KOPT-K1 (cell line): ENCODE data around the gene CCNT1.
"Not testable (repeated sequence)": the region's sequence is repeated elsewhere in the genome, so short reads cannot be mapped to it uniquely, and the experiment has no call there.

Experiments
- H3K27ac ChIP-seq: fragments of 200-600 bp; sonication (generic); 2 replicates; pipeline ENCODE4 v1.5.1; 2016; ENCODE audit warnings: antibody characterized with exemption, mild to moderate bottlenecking, low read depth, low read length; ENCODE audit not compliant: poor library complexity, severe bottlenecking
- H3K36me3 ChIP-seq: fragments of 200-600 bp; sonication (generic); 2 replicates; pipeline ENCODE4 v1.5.1; 2017; ENCODE audit warnings: antibody characterized with exemption, mild to moderate bottlenecking, low read length, moderate library complexity; ENCODE audit not compliant: insufficient read depth
- H3K9me3 ChIP-seq: fragments of 200-600 bp; sonication (generic); 2 replicates; pipeline ENCODE4 v1.5.1; 2017; ENCODE audit warnings: antibody characterized with exemption, low read length, mild to moderate bottlenecking; ENCODE audit not compliant: insufficient read depth, poor library complexity, severe bottlenecking

The CCNT1 gene

DNA sequence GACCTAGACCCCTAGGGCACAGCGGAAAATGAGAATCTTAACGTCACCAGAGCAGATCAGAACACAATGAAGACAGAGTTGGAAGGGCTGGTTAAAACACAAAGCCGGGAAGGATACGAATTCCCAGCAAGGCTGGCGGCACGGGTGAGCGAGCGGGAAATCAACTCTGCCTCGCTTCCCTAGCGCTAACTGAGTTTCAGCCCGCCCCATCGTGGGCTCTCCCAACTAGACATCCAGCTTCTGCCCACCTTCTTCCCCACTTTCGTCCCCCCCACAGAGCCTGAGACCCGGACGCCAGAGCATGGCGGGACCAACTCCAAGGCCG is 377 bp downstream of the CCNT1 start:
- Histone ChIP-seq H3K27ac (peak overlapping the region; percentile 87), H3K36me3 (peaks cover 42% of the 10 kb centered on the region), H3K9me3 (peaks cover 14% of the 10 kb centered on the region)

DNA sequence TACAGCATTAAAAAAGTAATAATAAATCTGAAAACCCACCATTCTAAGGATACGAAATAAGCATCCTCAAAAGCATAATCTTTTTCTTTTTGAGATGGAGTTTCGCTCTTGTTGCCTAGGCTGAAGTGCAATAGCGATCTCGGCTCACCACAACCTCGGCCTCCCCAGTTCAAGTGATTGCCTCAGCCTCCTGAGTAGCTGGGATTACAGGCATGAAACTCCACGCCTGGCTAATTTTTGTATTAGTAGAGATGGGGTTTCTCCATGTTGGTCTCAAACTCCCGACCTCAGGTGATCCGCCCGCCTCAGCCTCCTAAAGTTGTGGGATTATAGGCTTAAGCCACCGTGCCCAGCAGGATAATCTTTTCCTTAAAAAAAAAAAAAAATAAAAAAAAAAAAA is 4.3 kb downstream of the CCNT1 start:
- no peak overlapping the region for H3K27ac ChIP-seq
- H3K36me3 ChIP-seq: peaks cover 80% of the 10 kb centered on the region
- H3K9me3 ChIP-seq: no peaks in the 10 kb centered on the region

DNA sequence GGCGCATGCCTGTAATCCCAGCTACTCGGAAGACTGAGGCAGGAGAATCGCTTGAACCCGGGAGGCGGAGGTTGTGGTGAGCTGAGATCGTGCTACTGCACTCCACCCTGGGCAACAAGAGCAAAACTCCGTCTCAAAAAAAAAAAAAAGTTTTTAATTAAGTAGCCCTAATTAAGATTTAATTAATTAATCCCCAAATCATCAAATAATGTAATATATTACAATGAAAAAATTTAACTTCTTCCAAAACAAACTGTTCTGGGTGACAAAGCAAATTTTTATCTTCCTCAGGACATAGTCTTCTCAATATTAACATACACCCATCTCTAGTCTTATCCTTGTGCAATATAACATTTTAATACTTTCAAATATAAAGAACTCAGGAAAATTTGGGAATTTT is 17.7 kb downstream of the CCNT1 start:
- not testable (repeated sequence) for H3K9me3 ChIP-seq, H3K27ac ChIP-seq
- H3K36me3 ChIP-seq: peaks cover 93% of the 10 kb centered on the region

DNA sequence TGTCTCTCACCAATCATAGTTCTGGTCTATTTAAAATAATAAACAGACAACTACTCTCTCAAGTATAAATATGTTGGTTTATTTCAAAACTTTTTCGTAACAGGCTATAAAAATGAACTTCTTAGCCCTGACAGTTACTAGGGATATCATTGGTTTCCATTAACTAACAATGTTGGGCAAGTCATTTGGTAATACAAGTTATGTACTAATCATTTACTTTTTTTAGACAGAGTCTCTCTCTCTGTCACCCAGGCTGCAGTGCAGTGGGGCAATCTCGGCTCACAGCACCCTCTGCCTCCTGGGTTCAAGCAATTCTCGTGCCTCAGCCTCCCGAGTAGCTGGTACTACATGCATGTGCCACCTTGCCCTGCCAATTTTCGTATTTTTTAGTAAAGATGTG is 19.9 kb downstream of the CCNT1 start:
- H3K9me3 ChIP-seq: no peaks in the 10 kb centered on the region
- peaks cover 93% of the 10 kb centered on the region for H3K36me3 ChIP-seq
- no peak overlapping the region for H3K27ac ChIP-seq

DNA sequence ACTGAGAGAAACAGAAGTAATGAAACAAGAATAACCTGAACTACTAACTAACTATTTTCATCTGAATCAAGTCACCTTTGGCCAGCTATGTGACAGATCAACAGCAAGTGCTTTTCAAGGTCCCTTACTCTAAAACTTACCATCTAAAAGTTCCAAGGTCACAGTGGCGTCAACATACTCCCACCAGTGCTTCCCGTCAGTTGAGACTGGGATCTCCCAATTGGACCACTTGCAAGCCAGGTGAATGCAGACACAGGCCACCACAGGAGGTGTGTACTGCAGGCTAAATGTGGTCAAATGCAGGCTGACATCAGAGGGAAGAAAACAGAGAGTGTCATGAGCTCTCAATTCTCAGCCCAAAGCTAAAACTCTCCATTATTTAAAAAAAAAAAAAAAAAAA is 20.6 kb downstream of the CCNT1 start:
- Histone ChIP-seq H3K27ac (no peak overlapping the region), H3K36me3 (peaks cover 97% of the 10 kb centered on the region), H3K9me3 (no peaks in the 10 kb centered on the region)

DNA sequence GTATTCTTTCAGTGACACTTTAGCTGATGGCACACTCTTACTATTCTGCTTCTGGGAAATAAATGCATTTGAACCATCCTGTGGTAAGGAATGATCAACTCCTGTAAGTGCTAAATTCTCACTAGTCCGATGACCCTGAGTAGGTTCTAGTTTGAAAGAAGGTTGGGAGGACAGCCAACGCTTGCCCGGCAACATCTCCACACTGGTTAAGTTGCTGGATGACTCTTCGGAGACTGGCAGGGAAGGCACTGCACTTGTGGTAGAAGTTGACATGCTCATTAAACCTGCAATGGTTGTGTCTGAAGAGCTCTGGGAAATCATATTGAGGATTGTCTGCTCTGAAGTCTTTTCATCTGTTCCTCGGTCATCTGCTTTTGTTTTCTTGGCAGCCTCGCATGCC is 22.5 kb downstream of the CCNT1 start:
- Histone ChIP-seq H3K27ac (no peak overlapping the region), H3K9me3 (no peaks in the 10 kb centered on the region), H3K36me3 (peaks cover 99% of the 10 kb centered on the region)

DNA sequence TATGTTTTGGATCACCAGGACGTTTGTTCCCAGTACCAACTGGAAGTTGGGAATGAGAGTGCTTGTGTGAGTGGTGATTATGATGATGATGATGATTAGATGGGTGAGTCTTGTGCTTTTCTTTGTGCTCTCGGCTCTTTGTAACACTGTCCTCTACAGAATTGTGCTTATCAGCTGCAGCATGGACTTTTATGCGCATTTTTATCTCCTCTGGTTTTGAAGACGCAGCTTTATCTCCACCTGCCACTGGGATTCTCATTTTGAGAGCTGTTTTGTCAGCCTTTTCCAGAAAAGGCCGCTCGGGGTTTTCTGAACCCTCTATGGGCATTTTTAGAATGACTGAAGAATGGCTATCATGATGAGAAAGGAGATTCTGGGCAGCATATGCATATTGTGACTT is 22.9 kb downstream of the CCNT1 start:
- Histone ChIP-seq H3K9me3 (no peaks in the 10 kb centered on the region), H3K36me3 (peaks cover 99% of the 10 kb centered on the region), H3K27ac (no peak overlapping the region)

DNA sequence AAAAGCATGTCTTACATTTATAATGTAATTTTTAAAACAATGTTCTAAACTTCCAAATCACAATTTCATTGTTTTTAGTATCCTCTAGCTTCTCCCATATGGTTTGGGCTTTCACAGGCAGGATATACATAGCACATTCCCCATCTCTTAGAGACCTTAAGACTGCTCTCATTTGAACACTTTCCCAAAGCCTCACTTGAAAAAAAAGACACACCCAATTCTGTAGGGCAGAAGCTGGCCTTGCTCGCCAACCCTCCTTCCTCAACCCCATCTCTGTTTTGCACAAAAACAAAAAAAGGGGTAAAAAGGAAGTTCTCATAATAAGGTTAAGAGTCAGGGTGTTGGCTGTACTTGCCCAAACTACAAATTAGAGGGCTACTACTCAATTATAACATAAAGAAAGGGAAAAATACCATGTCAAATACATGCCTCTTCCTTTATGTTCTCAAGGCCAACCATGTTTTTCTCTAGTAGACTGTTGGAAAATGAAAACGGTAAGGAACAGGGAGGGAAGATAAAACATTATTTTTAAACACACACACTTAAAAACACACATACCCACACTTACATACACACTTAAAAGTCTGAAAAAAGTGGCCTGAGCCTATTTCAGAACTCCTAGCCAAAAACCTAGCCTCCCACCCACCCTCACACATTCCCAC is 24.6 kb downstream of the CCNT1 start:
- H3K27ac ChIP-seq: no peak overlapping the region
- H3K9me3 ChIP-seq: no peaks in the 10 kb centered on the region
- H3K36me3 ChIP-seq: peaks cover 99% of the 10 kb centered on the region

DNA sequence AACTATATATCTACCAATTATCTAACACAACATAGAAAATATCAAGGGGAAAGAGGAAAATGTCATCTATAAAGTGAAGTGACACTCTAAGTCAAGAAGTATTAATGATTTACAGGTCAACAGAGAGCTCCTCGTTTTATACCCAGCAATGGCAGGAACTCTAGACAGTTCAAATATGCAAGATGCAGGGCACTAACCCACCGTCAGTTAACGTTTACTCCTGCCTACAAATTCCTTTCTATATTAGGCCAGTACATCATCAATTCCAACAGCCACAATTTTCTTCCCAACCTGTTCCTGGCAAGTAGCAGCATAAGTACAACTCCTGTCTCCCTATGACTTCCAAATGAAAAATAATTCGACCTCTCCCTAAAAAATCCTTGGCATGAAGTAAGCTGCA is 25.5 kb downstream of the CCNT1 start:
- H3K36me3 ChIP-seq: peaks cover 90% of the 10 kb centered on the region
- H3K9me3 ChIP-seq: no peaks in the 10 kb centered on the region
- H3K27ac ChIP-seq: no peak overlapping the region

DNA sequence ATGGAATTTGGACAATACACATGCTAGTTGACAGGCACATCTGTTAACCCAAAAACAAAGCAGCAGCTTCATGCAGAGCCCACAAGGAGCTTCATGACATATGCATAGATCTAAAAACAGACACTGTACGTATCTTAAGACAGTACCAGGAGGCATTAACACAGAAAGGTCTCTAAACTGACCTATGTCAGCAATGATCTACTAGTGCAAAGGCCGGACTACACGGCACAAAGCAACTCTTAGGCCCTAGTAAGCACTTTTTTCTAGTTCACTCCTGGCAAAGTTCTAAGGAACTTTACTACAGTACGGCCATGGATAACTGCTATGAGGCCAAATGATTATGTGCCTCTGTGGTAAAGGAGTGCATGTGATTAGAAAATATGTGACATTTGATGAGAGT is 26.1 kb downstream of the CCNT1 start:
- no peak overlapping the region for H3K27ac ChIP-seq
- peaks cover 85% of the 10 kb centered on the region for H3K36me3 ChIP-seq
- H3K9me3 ChIP-seq: no peaks in the 10 kb centered on the region

DNA sequence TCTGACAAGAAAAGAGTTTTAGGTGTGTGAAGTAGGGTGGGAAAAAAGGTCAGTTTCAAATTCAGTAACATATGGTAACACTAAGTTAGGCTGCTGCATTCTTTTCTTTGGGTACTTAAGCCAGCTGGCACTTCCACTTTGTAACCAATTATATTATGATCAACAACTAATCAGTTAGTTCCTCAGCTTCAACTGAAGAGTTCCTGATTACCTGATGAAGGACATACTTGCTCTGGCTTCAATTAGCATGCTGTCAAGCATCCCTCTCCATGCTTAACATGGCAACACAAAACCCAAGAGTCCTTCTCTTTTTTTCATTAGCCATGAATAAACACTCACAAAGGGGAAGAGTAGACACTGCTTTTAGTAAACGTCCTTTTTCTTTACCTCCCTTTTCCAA is 27.7 kb downstream of the CCNT1 start:
- H3K27ac ChIP-seq: no peak overlapping the region
- peaks cover 69% of the 10 kb centered on the region for H3K36me3 ChIP-seq
- no peaks in the 10 kb centered on the region for H3K9me3 ChIP-seq

DNA sequence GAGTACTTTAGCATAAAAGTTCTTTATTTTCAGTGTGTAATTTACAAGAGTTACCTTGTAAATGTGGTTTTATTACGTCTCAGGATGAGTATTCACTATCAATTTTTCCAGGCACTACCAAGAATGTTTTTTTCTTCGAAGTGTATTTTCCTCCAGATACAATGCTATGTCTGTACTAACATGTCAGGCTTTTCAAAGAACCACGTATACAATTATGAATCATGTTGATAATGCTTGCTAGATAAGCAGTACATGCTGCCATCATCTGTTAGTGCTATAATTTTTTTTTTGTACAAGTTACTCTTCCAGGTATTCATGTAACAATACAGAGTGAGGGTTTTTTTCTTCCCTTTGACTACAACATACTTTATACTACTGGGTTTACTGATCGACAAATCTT is 28.9 kb downstream of the CCNT1 start:
- no peaks in the 10 kb centered on the region for H3K9me3 ChIP-seq
- H3K27ac ChIP-seq: no peak overlapping the region
- H3K36me3 ChIP-seq: peaks cover 56% of the 10 kb centered on the region

DNA sequence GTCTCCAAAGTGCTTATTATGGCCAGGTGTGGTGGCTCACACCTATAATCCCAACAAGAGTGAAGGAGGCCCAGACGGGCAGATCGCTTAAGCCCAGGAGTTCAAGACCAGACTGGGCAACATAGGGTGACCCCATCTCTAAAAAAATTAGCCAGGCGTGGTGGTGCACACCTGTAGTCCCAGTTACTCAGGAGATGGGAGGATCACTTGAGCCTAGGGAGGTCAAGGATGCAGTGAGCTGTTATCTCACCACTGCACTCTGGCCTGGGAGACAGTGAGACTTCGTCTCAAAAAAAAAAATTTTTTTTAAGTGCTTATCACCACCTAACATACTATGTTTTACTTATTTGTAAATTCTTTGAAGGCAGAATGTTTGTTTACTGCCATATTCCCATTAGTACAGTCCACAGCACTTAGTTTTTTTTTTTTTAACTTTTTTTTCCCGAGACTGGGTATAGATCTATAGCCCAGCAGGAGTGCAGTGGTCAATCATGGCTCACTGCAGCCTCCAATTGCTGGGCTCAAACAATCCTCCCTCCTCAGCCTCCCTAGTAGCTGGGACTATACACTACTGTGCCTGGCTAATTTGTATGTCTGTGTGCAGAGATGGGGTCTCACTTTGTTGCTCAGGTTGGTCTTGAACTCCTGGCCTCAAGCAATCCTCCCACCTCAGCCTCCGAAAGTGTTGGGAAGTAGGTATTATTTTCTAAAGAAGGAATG is 29.7 kb downstream of the CCNT1 start:
- H3K9me3 ChIP-seq: no peaks in the 10 kb centered on the region
- no peak overlapping the region for H3K27ac ChIP-seq
- H3K36me3 ChIP-seq: peaks cover 48% of the 10 kb centered on the region

DNA sequence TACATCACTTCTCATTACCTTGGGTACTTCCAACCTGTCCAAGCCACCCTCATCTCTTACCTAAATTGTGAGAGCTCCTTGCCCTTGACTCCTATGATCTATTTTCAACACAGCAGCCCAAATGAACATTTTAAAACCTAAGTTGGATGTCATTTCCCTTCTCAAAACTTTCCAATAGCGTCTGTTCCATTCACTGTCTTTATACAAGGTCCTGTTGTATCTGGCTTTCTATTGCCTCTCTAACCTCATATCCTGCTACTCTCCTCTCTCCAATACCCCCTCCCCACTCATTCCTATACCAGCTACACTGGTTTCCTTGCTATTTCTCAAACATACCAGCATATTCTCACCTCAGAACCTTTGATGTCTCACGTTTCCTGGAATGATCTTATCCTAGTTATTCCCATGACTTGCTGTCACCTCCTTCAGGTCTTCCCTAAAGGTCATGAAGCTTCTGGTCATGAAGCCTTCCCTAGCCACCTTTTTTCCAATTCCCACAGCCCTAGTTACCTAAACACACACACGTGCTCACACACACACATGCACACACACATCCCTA is 30.4 kb downstream of the CCNT1 start:
- no peak overlapping the region for H3K27ac ChIP-seq
- peaks cover 41% of the 10 kb centered on the region for H3K36me3 ChIP-seq
- no peaks in the 10 kb centered on the region for H3K9me3 ChIP-seq

DNA sequence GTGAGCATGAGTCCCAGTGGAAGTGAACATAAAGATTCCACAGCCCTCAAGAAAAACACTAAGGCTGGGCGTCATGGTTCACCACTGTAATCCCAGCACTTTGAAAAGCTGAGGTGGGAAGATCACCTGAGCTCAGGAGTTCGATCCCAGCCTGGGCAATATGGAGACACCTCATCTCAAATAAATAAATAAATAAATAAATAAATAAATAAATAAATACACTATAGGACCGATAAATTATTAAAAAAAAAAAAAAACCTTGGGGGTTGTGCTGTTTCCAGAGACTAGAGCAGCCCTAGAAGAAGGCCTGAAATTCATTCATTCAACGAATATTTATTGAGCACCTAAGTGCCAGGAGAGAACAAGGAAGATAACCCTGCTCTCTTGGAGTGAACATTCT is 33.0 kb downstream of the CCNT1 start:
- no peak overlapping the region for H3K27ac ChIP-seq
- H3K9me3 ChIP-seq: no peaks in the 10 kb centered on the region
- H3K36me3 ChIP-seq: peaks cover 37% of the 10 kb centered on the region

DNA sequence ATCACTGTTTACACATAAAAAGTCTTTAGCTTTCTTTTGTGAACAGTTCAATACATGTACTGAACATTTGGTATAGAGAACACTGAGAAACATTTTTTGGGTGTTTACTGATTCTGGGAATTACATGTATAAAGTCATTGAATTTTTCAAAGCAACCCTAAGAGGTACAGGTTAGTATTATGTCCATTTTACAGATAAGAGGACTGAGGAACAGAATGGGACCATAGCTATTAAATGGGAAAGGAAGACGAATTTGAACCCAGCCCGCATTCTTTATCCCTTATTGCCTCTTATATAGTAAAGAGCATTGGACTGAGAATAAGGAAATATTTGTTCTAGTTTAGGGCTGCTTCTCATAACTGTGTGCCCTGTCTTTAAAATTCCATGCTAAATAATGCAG is 33.6 kb downstream of the CCNT1 start:
- H3K9me3 ChIP-seq: no peaks in the 10 kb centered on the region
- H3K27ac ChIP-seq: no peak overlapping the region
- H3K36me3 ChIP-seq: peaks cover 37% of the 10 kb centered on the region
